GM21529 (cell line): ENCODE data around the gene KIF16B.

Source experiments
- ATAC-seq: cut with Tn5 transposase; IDR thresholded peaks from one replicate; pipeline ENCODE4 v1.9.1; 2021; ENCODE audit not compliant: unreplicated experiment

The KIF16B gene

DNA sequence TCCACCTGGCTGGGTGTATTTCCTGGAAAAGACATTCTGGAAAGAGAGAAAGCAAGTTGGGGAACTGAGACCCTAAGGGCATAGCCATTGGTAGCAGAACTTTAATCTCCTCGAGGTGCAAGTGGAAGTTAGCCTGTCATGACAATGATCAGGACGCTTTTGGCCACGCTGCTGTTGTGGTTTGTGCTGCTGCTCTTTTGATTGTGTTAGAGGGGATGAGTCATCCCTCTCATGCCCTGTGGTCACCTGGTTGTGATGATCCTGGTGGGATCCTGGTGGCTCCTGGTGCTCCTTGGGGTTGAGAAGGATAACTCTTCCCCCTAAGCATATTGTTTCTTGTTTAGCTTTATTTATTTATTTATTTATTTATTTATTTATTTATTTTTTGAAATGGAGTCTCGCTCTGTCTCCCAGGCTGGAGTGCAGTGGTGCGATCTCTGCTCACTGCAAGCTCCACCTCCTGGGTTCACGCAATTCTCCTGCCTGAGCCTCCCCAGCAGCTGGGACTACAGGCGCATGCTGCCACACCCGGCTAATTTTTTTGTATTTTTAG lies 350.3 kb downstream of the KIF16B start:
- ATAC-seq = no peak
